Measurements from ENCODE around the gene GSTM4. TPM values are rescaled to one million over a fixed set of nuclear protein-coding genes. Genes with fewer than 3 reads are reported as not detected.

The GSTM4 gene
- total and polyA plus RNA-seq, 2 experiments from 2014 or later, result 64.5 to 116 TPM

DNA sequence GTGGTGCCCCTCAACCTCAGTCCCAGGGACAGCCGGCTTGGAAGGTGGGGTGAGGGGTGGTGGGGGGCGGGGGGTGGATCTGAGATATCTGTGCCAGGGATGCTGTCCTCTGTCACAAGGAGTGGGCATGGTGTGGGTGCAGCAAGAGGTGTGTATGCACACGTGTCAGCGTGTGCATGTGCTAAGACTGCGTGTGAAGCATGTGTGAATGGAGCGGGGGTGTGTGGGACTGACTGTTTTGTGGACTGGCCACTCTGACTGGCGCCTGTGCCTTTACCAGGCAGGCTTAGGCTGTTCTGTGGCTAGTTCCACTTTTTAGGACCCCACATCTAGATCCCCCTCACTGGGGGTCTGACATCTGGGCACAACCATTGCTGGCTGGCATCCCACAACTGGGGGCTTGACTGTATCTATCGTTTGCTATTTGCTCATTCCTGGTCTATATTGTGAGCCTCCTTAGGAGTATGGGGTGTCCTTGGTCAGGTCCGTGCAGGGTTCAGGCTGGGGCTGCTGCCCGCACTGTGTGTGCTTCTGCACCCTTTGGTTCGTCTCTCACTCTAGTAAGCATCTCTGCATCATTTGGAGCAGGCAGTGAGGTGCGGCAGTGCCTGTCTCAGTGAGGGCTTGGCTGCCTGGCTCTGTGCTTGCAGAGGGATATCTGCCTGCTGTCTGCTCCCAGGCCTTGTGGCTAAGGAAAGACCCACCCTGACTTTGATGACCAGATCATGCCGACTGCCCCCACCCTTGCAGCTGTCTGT is 34.3 kb upstream of the GSTM4 start:
- peak overlapping the region; percentile 93 for H3K4me2 ChIP-seq
- H3K27ac ChIP-seq, result peak overlapping the region; percentile 16
- H3K79me2 ChIP-seq, result peaks cover 56% of the 10 kb centered on the region
- peak overlapping the region; percentile 76 for H3K4me3 ChIP-seq
- no peaks in the 10 kb centered on the region for H3K9me3 ChIP-seq (ENCODE audit: low read depth)
- no peaks in the 10 kb centered on the region for H3K9me2 ChIP-seq (replicated peaks; ENCODE audit: insufficient read depth)
- no peak overlapping the region for H2AFZ ChIP-seq
- H3K36me3 ChIP-seq (replicated peaks; ENCODE audit: insufficient read depth, low read depth), result no peaks in the 10 kb centered on the region
- no peak for DNase-seq (ENCODE audit: low spot score)
- H4K20me1 ChIP-seq (ENCODE audit: insufficient read depth, poor library complexity, severe bottlenecking), result peaks cover 47% of the 10 kb centered on the region
- WGBS (ENCODE audit: low lambda C conversion rate, missing lambda C conversion rate), result 73% methylated on average over 12 of the region's 13 CpGs
- TF ChIP-seq, protein P1, sequence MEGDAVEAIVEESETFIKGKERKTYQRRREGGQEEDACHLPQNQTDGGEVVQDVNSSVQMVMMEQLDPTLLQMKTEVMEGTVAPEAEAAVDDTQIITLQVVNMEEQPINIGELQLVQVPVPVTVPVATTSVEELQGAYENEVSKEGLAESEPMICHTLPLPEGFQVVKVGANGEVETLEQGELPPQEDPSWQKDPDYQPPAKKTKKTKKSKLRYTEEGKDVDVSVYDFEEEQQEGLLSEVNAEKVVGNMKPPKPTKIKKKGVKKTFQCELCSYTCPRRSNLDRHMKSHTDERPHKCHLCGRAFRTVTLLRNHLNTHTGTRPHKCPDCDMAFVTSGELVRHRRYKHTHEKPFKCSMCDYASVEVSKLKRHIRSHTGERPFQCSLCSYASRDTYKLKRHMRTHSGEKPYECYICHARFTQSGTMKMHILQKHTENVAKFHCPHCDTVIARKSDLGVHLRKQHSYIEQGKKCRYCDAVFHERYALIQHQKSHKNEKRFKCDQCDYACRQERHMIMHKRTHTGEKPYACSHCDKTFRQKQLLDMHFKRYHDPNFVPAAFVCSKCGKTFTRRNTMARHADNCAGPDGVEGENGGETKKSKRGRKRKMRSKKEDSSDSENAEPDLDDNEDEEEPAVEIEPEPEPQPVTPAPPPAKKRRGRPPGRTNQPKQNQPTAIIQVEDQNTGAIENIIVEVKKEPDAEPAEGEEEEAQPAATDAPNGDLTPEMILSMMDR (IDR thresholded peaks at IDR 0.05; ENCODE audit: poor library complexity), result no peak
- no peak for TF ChIP-seq EZH2 (IDR thresholded peaks at IDR 0.05; ENCODE audit: borderline replicate concordance)
- peaks cover 29% of the 10 kb centered on the region for H3K4me1 ChIP-seq (ENCODE audit: insufficient read depth)
- no peaks in the 10 kb centered on the region for H3K27me3 ChIP-seq

DNA sequence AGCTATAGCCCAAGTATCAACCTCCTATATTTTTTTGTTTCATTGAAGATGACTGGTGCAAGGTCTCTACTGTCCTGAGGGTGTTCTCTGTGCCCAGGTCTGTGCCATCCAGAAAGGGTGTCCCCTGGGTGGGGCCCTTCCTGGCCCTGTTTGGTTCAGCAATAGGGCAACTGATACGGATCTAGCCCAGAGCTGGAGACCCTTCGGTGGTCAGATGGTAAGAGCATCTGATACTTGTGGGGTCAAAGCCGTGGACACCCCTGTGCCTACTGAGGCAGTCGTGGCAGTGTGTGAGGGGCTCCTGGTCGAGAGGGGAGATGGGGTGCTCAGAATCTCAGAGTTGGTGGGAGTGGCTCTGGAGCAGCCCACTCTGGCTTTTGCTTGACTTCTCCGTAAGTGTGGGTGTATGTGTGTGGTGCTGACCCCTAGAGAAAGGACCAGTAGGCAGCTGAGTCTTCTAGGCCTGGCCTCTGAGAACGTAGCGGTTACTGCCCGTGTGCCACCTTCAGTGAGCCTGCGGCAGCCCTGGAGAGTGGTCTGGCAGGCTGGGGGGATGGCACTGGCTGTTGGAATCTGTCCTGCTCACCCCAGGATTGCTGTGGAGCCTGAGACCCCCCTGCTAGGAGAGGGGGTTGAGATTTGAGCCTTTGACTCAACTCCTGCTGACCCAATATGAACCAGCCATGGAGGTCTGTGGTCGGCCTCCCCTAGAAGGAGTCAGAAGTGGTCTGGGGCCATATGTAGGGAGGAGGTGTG is 33.6 kb upstream of the GSTM4 start:
- Histone ChIP-seq H3K79me2 (peaks cover 56% of the 10 kb centered on the region), H4K20me1 (ENCODE audit: insufficient read depth, poor library complexity, severe bottlenecking) (peaks cover 47% of the 10 kb centered on the region), H3K4me3 (no peak overlapping the region), H3K27ac (peak overlapping the region; percentile 74), H3K9me3 (ENCODE audit: low read depth) (no peaks in the 10 kb centered on the region), H3K4me2 (peak overlapping the region; percentile 93), H3K36me3 (replicated peaks; ENCODE audit: insufficient read depth, low read depth) (no peaks in the 10 kb centered on the region), H2AFZ (no peak overlapping the region), H3K27me3 (no peaks in the 10 kb centered on the region), H3K9me2 (replicated peaks; ENCODE audit: insufficient read depth) (no peaks in the 10 kb centered on the region), H3K4me1 (ENCODE audit: insufficient read depth) (peaks cover 29% of the 10 kb centered on the region)
- DNase-seq (ENCODE audit: low spot score), result no peak
- TF ChIP-seq, protein P1 (IDR thresholded peaks at IDR 0.05; ENCODE audit: poor library complexity), result no peak
- no peak for TF ChIP-seq EZH2 (IDR thresholded peaks at IDR 0.05; ENCODE audit: borderline replicate concordance)
- TF ChIP-seq EZH2phosphoT487 (IDR thresholded peaks at IDR 0.05; ENCODE audit: low read depth, severe bottlenecking, unreplicated experiment), result no peak
- WGBS (ENCODE audit: low lambda C conversion rate, missing lambda C conversion rate), result 92% methylated on average over 11 of the region's 11 CpGs

- no peak for DNase-seq (ENCODE audit: low spot score)
- H3K27me3 ChIP-seq, result no peaks in the 10 kb centered on the region
- H3K79me2 ChIP-seq, result peaks cover 56% of the 10 kb centered on the region
- peak overlapping the region; percentile 74 for H3K27ac ChIP-seq
- no peak overlapping the region for H3K4me3 ChIP-seq
- H3K4me1 ChIP-seq (ENCODE audit: insufficient read depth), result peaks cover 29% of the 10 kb centered on the region
- peak overlapping the region; percentile 93 for H3K4me2 ChIP-seq
- 90% methylated on average over 3 of the region's 3 CpGs for WGBS (ENCODE audit: low lambda C conversion rate, missing lambda C conversion rate)
- TF ChIP-seq, protein P1 (IDR thresholded peaks at IDR 0.05; ENCODE audit: poor library complexity), result no peak
- no peak for TF ChIP-seq EZH2phosphoT487 (IDR thresholded peaks at IDR 0.05; ENCODE audit: low read depth, severe bottlenecking, unreplicated experiment)
- TF ChIP-seq EZH2 (IDR thresholded peaks at IDR 0.05; ENCODE audit: borderline replicate concordance), result no peak
- H3K36me3 ChIP-seq (replicated peaks; ENCODE audit: insufficient read depth, low read depth), result no peaks in the 10 kb centered on the region
- H3K9me2 ChIP-seq (replicated peaks; ENCODE audit: insufficient read depth), result no peaks in the 10 kb centered on the region
- peaks cover 47% of the 10 kb centered on the region for H4K20me1 ChIP-seq (ENCODE audit: insufficient read depth, poor library complexity, severe bottlenecking)
- H3K9me3 ChIP-seq (ENCODE audit: low read depth), result no peaks in the 10 kb centered on the region
- H2AFZ ChIP-seq, result no peak overlapping the region
Measured at GRCh38 chr1:109622895-109623294, 33.0 kb upstream of the GSTM4 start.

Data from hepatocyte (in vitro differentiated cells).